Suprapubic skin (tissue), 3 donors: Measurements from ENCODE around the gene LARGE1.

Experiments used
- POLR2AphosphoS5 ChIP-seq, 3 donors: sonication (generic); formaldehyde crosslinking; IDR thresholded peaks; one replicate each; pipeline ENCODE4 v1.6.1; 2017; ENCODE audit warnings: antibody characterized with exemption in 3 of 3
- TF ChIP-seq, protein P1 (sequence below), 2 donors: fragments of 200-600 bp in 1 of 2; fragments of 450-650 bp in 1 of 2; sonication (generic) in 1 of 2; IDR thresholded peaks; one replicate each; pipeline ENCODE4 v1.5.1; 2016 to 2019; ENCODE audit warnings: antibody characterized with exemption in 2 of 2, mild to moderate bottlenecking in 1 of 2, moderate library complexity in 1 of 2

DNA sequence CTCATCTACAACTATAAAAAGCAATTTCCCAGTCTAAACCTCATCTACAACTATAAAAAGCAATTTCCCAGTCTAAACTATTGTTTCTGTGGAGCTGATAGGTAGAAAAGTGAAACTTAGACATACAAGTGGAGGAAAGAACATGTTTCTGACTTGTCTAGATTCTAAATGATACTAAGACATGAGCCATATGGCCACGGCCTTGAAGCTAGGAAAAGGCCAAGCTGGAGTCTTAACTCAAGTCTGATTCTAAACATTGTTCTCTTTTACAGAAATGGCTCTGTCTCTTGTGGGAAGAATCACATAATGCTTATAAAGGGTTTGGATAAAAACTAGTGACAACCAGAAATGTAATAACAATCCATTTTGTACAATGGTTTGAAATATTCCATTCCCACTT, 43.8 kb upstream of the LARGE1 start:
- TF ChIP-seq, protein P1, sequence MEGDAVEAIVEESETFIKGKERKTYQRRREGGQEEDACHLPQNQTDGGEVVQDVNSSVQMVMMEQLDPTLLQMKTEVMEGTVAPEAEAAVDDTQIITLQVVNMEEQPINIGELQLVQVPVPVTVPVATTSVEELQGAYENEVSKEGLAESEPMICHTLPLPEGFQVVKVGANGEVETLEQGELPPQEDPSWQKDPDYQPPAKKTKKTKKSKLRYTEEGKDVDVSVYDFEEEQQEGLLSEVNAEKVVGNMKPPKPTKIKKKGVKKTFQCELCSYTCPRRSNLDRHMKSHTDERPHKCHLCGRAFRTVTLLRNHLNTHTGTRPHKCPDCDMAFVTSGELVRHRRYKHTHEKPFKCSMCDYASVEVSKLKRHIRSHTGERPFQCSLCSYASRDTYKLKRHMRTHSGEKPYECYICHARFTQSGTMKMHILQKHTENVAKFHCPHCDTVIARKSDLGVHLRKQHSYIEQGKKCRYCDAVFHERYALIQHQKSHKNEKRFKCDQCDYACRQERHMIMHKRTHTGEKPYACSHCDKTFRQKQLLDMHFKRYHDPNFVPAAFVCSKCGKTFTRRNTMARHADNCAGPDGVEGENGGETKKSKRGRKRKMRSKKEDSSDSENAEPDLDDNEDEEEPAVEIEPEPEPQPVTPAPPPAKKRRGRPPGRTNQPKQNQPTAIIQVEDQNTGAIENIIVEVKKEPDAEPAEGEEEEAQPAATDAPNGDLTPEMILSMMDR (IDR thresholded peaks at IDR 0.05): no peak
- no peak for TF ChIP-seq POLR2AphosphoS5 (IDR thresholded peaks at IDR 0.05)
